Caco-2 (cell line): ENCODE data around the gene PACS1. TPM values are rescaled to one million over a fixed set of nuclear protein-coding genes. Genes with fewer than 3 reads are reported as not detected.

Experiments
- BruUV-seq: library from RNA; stranded (reverse); fragments of 400-500 nt; replicated peaks from 2 replicates; lab custom pipeline; 2021; lab: Mats Ljungman, UMichigan
- CTCF ChIA-PET: fragments of 300-600 bp; sonication (Branson Sonifier 250); formaldehyde crosslinking; loops from one replicate; lab custom pipeline; 2022; ENCODE audit warnings: antibody characterized with exemption; lab: Charles Lee
- POLR2A ChIA-PET: fragments of 300-600 bp; sonication (Branson Sonifier 250); formaldehyde crosslinking; loops from one replicate; lab custom pipeline; 2022; ENCODE audit warnings: antibody characterized with exemption; lab: Charles Lee
- DNase-seq, 2 experiments: peaks; one replicate each; pipeline versions ENCODE4 v3.0.0 to v3.0.0-alpha.2; 2020 to 2022
- H3K27me3 ChIP-seq: replicated peaks from 2 replicates; pipeline ENCODE4 v1.6.0; 2011; ENCODE audit warnings: low read length; ENCODE audit not compliant: control insufficient read depth, insufficient read depth
- H3K36me3 ChIP-seq: 2 replicates; pipeline ENCODE4 v1.5.1; 2011; ENCODE audit warnings: low read length; ENCODE audit not compliant: control insufficient read depth, insufficient read depth
- H3K4me1 ChIP-seq: fragments of 250-450 bp; sonication (Bioruptor Pico); 2 replicates; pipeline ENCODE4 v1.5.1; 2020; ENCODE audit warnings: mild to moderate bottlenecking
- H3K4me3 ChIP-seq: 2 replicates; pipeline ENCODE4 v1.5.1; 2011; ENCODE audit warnings: low read depth, mild to moderate bottlenecking, control low read depth, low read length
- H3K9me3 ChIP-seq: fragments of 250-450 bp; sonication (Bioruptor Pico); 2 replicates; pipeline ENCODE4 v1.5.1; 2020; ENCODE audit warnings: mild to moderate bottlenecking, moderate library complexity
- H3K27ac Mint-ChIP-seq: one replicate; pipeline ENCODE4 v1.8.0; 2022; ENCODE audit warnings: mixed read lengths; ENCODE audit not compliant: unreplicated experiment
- H3K27me3 Mint-ChIP-seq: one replicate; pipeline ENCODE4 v1.8.0; 2022; ENCODE audit warnings: mixed read lengths; ENCODE audit not compliant: insufficient read depth, unreplicated experiment
- H3K36me3 Mint-ChIP-seq: one replicate; pipeline ENCODE4 v1.8.0; 2022; ENCODE audit warnings: mild to moderate bottlenecking, mixed read lengths; ENCODE audit not compliant: insufficient read depth, unreplicated experiment
- H3K4me1 Mint-ChIP-seq: one replicate; pipeline ENCODE4 v1.8.0; 2022; ENCODE audit warnings: low read depth, mixed read lengths; ENCODE audit not compliant: unreplicated experiment
- H3K4me3 Mint-ChIP-seq: one replicate; pipeline ENCODE4 v1.8.0; 2022; ENCODE audit warnings: mild to moderate bottlenecking, moderate library complexity, mixed read lengths; ENCODE audit not compliant: unreplicated experiment
- H3K9me3 Mint-ChIP-seq: one replicate; pipeline ENCODE4 v1.8.0; 2022; ENCODE audit warnings: mixed read lengths; ENCODE audit not compliant: unreplicated experiment
- CTCF ChIP-seq, 2 experiments: fragments of 200-600 bp in 1 of 2; IDR thresholded peaks; 1 replicate in 1 of 2; 2 replicates in 1 of 2; pipeline versions ENCODE4 v1.5.1 to v1.8.0; 2011 to 2022; ENCODE audit warnings: antibody characterized with exemption in 1 of 2, control low read depth in 1 of 2, inconsistent platforms in 1 of 2, low read depth in 1 of 2, low read length in 1 of 2, mild to moderate bottlenecking in 1 of 2, moderate library complexity in 1 of 2; ENCODE audit not compliant: insufficient read depth in 1 of 2, severe bottlenecking in 1 of 2, unreplicated experiment in 1 of 2
- intact Hi-C: fragments of 100-400 bp; cut with micrococcal nuclease; formaldehyde crosslinking; loops from one replicate; pipeline ENCODE4 v1.10.0; 2022; ENCODE audit not compliant: unreplicated experiment
- total RNA-seq: library from RNA; stranded (reverse); gene quantifications from 2 replicates; pipeline ENCODE4 v1.2.3, GENCODE V29; 2022

PACS1 gene
- total RNA-seq, 1 experiment from 2014 or later = 82.2 TPM

DNA sequence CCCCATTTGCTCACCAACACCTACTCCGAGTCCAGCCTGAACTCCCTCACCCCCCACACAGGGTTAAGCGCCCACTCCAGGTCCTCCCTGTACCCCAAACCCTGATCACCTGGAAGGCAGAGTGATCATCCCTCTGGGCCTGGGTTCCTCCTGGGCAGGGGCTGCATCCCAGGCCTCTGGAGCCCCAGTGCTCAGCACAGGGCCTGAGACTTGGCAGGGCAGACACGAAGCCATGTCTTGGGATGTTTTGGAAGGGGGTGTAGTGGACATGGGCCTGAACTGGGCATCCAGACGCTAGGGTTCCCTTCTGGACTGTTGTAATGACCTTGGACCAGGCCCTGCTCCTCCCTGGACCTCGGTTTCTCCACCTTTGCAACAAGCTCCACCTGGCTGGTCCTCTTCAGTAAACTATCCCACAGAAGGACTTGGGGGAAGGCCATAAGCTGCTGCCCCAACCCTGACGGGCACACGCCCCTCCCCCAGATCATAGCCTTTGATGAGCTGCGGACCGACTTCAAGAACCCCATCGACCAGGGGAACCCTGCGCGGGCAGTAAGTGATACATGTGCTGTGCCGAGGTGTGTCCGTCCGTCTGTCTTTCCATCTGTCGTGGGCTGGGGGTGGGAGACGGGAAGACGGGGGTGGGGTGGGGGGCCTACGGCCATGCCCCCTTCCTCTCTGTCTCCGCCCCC, 211.8 kb downstream of the PACS1 start:
- intact Hi-C loops = no loop called here
- H3K27ac Mint-ChIP-seq = no peak overlapping the region
- no peak for TF ChIP-seq CTCF (IDR thresholded peaks at IDR 0.05; ENCODE audit: insufficient read depth in 1 of 2, low read depth in 1 of 2, low read length in 1 of 2, severe bottlenecking in 1 of 2, unreplicated experiment in 1 of 2)
- H3K4me3 Mint-ChIP-seq = no peak overlapping the region
- CTCF ChIA-PET = interaction anchor here (0.9 to 2.6 kb wide), 3 partner anchors 30 to 60 kb away, joined by 4 to 13 read pairs (median 4); partner anchors contain the start of gene RIN1
- peaks cover 46% of the 10 kb centered on the region for H3K36me3 Mint-ChIP-seq
- peaks cover 26% of the 10 kb centered on the region for H3K4me1 Mint-ChIP-seq
- H3K9me3 Mint-ChIP-seq = no peaks in the 10 kb centered on the region
- H3K27me3 Mint-ChIP-seq = no peaks in the 10 kb centered on the region
- Histone ChIP-seq H3K36me3 (peaks cover 4% of the 10 kb centered on the region; the same call in 1 of the 2 replicates), H3K27me3 (no peaks in the 10 kb centered on the region), H3K4me3 (no peak overlapping the region), H3K4me1 (peaks cover 11% of the 10 kb centered on the region), H3K9me3 (no peaks in the 10 kb centered on the region)
- POLR2A ChIA-PET = no interaction called here
- BruUV-seq = no TSS peak
- no peak for DNase-seq

GRCh38 chr11:66282468-66283455, 212.7 kb downstream of the PACS1 start:
- ChIA-PET POLR2A (no interaction called here), CTCF (interaction anchor here (0.6 to 2.6 kb wide), 6 partner anchors 9 to 1244 kb away, joined by 3 to 13 read pairs (median 4); partner anchors contain the start of gene TMEM151A)
- intact Hi-C loops = no loop called here
- no TSS peak for BruUV-seq
- Histone ChIP-seq H3K36me3 (peaks cover 5% of the 10 kb centered on the region; the same call in 1 of the 2 replicates), H3K27me3 (no peaks in the 10 kb centered on the region), H3K4me3 (no peak overlapping the region), H3K9me3 (no peaks in the 10 kb centered on the region), H3K4me1 (peaks cover 7% of the 10 kb centered on the region)
- H3K27me3 Mint-ChIP-seq = no peaks in the 10 kb centered on the region
- peaks cover 26% of the 10 kb centered on the region for H3K4me1 Mint-ChIP-seq
- TF ChIP-seq CTCF (IDR thresholded peaks at IDR 0.05; ENCODE audit: insufficient read depth in 1 of 2, low read depth in 1 of 2, low read length in 1 of 2, severe bottlenecking in 1 of 2, unreplicated experiment in 1 of 2) = peak; percentile 80 to 90
- DNase-seq = peak; percentile 93
- H3K36me3 Mint-ChIP-seq = peaks cover 41% of the 10 kb centered on the region
- H3K27ac Mint-ChIP-seq = no peak overlapping the region
- no peaks in the 10 kb centered on the region for H3K9me3 Mint-ChIP-seq
- H3K4me3 Mint-ChIP-seq = no peak overlapping the region
